ENCODE data around the gene PPIF. TPM values are rescaled to one million over a fixed set of nuclear protein-coding genes. Genes with fewer than 3 reads are reported as not detected.
A peak's percentile ranks its signal among the peaks of the same experiment; 100 is the strongest.

The PPIF gene
- total and polyA plus RNA-seq, 2 of the 13 experiments (the other 11 are each of a cell fraction or from before 2014, with no cell fraction given): 147 to 157 TPM

DNA sequence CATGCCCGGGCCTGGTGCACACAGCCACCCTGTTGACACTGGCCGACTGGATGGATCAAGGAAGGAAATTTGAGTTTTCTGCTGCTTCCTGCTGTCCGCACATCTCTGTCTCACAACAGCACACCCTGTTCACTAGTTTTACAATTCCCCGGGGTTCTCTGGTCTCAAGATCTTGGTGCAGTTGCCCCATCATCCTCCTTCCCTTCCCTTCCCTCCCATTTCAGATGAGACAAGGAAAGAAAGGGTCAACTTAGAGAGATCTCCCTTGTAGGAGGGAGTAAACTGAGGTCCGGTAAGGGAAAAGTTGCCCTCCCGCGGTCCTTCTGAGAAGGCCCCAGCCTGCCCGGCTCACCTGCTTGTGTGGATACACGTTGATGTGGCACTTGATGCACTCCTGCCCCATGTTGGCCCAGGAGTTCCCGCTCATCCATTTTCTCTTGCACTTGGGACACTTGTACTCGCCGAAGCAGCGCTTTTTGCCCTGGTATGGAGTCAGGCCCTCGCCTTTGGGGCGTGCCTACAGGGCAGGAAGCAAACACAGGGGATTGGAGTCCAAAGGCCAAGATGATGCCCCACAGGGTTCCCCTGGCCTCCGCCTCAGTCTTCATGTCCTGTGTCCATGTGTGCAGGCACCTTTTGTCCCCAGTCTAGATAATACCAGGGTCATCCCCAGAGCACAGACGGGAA lies 46.8 kb downstream of the PPIF start (continued):
- TF ChIP-seq, protein P1, sequence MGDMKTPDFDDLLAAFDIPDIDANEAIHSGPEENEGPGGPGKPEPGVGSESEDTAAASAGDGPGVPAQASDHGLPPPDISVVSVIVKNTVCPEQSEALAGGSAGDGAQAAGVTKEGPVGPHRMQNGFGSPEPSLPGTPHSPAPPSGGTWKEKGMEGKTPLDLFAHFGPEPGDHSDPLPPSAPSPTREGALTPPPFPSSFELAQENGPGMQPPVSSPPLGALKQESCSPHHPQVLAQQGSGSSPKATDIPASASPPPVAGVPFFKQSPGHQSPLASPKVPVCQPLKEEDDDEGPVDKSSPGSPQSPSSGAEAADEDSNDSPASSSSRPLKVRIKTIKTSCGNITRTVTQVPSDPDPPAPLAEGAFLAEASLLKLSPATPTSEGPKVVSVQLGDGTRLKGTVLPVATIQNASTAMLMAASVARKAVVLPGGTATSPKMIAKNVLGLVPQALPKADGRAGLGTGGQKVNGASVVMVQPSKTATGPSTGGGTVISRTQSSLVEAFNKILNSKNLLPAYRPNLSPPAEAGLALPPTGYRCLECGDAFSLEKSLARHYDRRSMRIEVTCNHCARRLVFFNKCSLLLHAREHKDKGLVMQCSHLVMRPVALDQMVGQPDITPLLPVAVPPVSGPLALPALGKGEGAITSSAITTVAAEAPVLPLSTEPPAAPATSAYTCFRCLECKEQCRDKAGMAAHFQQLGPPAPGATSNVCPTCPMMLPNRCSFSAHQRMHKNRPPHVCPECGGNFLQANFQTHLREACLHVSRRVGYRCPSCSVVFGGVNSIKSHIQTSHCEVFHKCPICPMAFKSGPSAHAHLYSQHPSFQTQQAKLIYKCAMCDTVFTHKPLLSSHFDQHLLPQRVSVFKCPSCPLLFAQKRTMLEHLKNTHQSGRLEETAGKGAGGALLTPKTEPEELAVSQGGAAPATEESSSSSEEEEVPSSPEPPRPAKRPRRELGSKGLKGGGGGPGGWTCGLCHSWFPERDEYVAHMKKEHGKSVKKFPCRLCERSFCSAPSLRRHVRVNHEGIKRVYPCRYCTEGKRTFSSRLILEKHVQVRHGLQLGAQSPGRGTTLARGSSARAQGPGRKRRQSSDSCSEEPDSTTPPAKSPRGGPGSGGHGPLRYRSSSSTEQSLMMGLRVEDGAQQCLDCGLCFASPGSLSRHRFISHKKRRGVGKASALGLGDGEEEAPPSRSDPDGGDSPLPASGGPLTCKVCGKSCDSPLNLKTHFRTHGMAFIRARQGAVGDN (CRISPR knock-in tag; IDR thresholded peaks at IDR 0.05): peak; percentile 42
- no peak for TF ChIP-seq CHD4 (IDR thresholded peaks at IDR 0.05; ENCODE audit: borderline replicate concordance, low read length)

DNA sequence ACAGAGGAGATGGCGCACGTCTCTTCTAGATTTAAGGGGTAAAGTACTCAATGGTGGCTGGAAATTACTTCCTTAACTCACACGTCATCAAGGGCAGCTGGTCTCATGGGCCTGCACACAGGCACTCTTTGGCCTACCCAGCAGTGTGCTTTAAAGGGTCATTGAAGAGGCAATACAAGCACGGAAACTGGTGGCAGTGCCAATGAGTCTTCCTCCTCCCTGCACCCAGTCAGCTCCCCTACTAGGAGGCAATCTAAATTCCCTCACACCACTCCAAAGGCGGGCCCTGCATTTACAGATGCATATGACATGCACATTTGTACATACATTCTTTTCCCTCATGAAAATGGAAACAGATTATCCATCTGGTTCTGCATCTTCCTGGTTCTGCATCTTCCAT lies 47.4 kb downstream of the PPIF start:
- in situ Hi-C loops (cut with HindIII; ENCODE audit: extremely low pct_ligation_motif_present, low pct_unique_long_range_greater_than_20kb) (no loop called here), intact Hi-C loops (cut with micrococcal nuclease; ENCODE audit: unreplicated experiment) (no loop called here)
- Histone ChIP-seq H4K20me1 (ENCODE audit: insufficient read depth, low read length) (no peaks in the 10 kb centered on the region), H3K4me2 (ENCODE audit: low read depth, low read length) (no peak overlapping the region), H2AFZ (ENCODE audit: low read length) (no peak overlapping the region), H3K27ac (ENCODE audit: extremely low read length, insufficient read depth, low read length) (no peak overlapping the region), H3K4me3 (replicated peaks in 1 of 3; ENCODE audit: insufficient read depth in 1 of 3, low read depth in 2 of 3, low read length in 3 of 3) (no peak overlapping the region), H3K79me2 (ENCODE audit: insufficient read depth, low read length) (no peaks in the 10 kb centered on the region), H3K4me1 (ENCODE audit: insufficient read depth, low read length) (peaks cover 29% of the 10 kb centered on the region), H3K27me3 (ENCODE audit: control insufficient read depth in 1 of 2, insufficient read depth in 2 of 2, low read length in 2 of 2) (no peaks in the 10 kb centered on the region), H3K36me3 (replicated peaks in 1 of 2; ENCODE audit: control insufficient read depth in 1 of 2, insufficient read depth in 2 of 2, low read length in 2 of 2) (peaks cover 0 to 1% of the 10 kb centered on the region in 2 experiments; a peak in 2 of 5 replicates), H3K9ac (ENCODE audit: insufficient read depth, low read depth, low read length) (no peak overlapping the region), H3K9me3 (ENCODE audit: low read length) (no peaks in the 10 kb centered on the region)
- CTCF ChIA-PET (ENCODE audit: low intra/inter-chr PET ratio, low total read pairs): no interaction called here
- TF ChIP-seq PCBP1 (IDR thresholded peaks at IDR 0.05; ENCODE audit: borderline replicate concordance, low read depth, low read length) (no peak), ZFP41 (CRISPR knock-in tag; IDR thresholded peaks at IDR 0.05; ENCODE audit: borderline replicate concordance) (no peak), RELA (CRISPR knock-in tag; IDR thresholded peaks at IDR 0.05) (no peak), NR2F2 (IDR thresholded peaks at IDR 0.05; ENCODE audit: borderline replicate concordance, low read depth) (no peak), ZNF138 (CRISPR knock-in tag; IDR thresholded peaks at IDR 0.05; ENCODE audit: low read depth) (no peak), ATRX (CRISPR knock-in tag; IDR thresholded peaks at IDR 0.05; ENCODE audit: borderline replicate concordance) (no peak), ZNF234 (CRISPR knock-in tag; conservative IDR thresholded peaks at IDR 0.05) (no peak)
- TF ChIP-seq, protein P2, sequence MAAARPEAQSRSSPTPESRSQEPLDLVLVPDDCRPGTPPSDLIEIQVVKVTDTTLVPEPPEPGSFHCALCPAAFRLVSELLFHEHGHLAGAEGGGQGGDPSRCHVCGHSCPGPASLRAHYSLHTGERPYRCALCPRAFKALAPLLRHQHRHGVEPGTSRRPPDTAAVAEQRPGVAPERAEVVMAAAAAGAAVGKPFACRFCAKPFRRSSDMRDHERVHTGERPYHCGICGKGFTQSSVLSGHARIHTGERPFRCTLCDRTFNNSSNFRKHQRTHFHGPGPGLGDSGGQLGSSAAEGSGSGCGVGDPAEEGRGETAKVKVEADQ (CRISPR knock-in tag; IDR thresholded peaks at IDR 0.05; ENCODE audit: borderline replicate concordance): no peak
- POLR2A ChIA-PET: no interaction called here
- FAIRE-seq (no peak), DNase-seq (ENCODE audit: low spot score) (no peak), ATAC-seq (no peak)
- 96% methylated on average over 5 of the region's 5 CpGs for WGBS (ENCODE audit: low lambda C conversion rate)
- no TSS peak for BruUV-seq (replicated peaks)

Measured in HepG2 (cell line).